Astrocyte of the spinal cord (primary cell): ENCODE results near the gene UNC13A.

ENCODE experiments used
- DNase-seq: peaks from one replicate; pipeline ENCODE4 v3.0.0; 2011; ENCODE audit warnings: low read depth, low spot score
- H3K4me3 ChIP-seq: 2 replicates; pipeline ENCODE4 v1.5.1; 2011; ENCODE audit warnings: low read depth, mild to moderate bottlenecking, low read length, moderate library complexity
- CTCF ChIP-seq: IDR thresholded peaks from 2 replicates; pipeline ENCODE4 v1.5.1; 2012; ENCODE audit warnings: low read depth, mild to moderate bottlenecking, low read length, inconsistent platforms
- in situ Hi-C: cut with HindIII; loops from 2 replicates; pipeline ENCODE4 v1.10.0; 2017; ENCODE audit warnings: low sequenced_read_pairs

UNC13A gene

GRCh38 chr19:17580470-17581144, 107.5 kb downstream of the UNC13A start:
- DNase-seq = no peak
- TF ChIP-seq CTCF = peak; percentile 13
- H3K4me3 ChIP-seq = no peak overlapping the region
- in situ Hi-C loops = no loop called here

GRCh38 chr19:17579661-17580244, 108.4 kb downstream of the UNC13A start:
- in situ Hi-C loops = no loop called here
- TF ChIP-seq CTCF = no peak
- peak; percentile 39 for DNase-seq
- no peak overlapping the region for H3K4me3 ChIP-seq

- in situ Hi-C loops = no loop called here
- H3K4me3 ChIP-seq = no peak overlapping the region
- DNase-seq = no peak
- TF ChIP-seq CTCF = no peak
Observed at GRCh38 chr19:17577457-17578097, 110.6 kb downstream of the UNC13A start.

GRCh38 chr19:17576758-17577456, 111.2 kb downstream of the UNC13A start:
- in situ Hi-C loops = no loop called here
- no peak overlapping the region for H3K4me3 ChIP-seq
- no peak for TF ChIP-seq CTCF
- DNase-seq = peak; percentile 4

- no peak for DNase-seq
- no peak for TF ChIP-seq CTCF
- no peak overlapping the region for H3K4me3 ChIP-seq
- in situ Hi-C loops = no loop called here
Observed at GRCh38 chr19:17575871-17576757, 112.0 kb downstream of the UNC13A start.

GRCh38 chr19:17572638-17573037, 115.5 kb downstream of the UNC13A start:
- in situ Hi-C loops = no loop called here
- no peak for TF ChIP-seq CTCF

More at GRCh38 chr19:17572638-17573037, 115.5 kb downstream of the UNC13A start:
- no peak for DNase-seq
- no peak overlapping the region for H3K4me3 ChIP-seq
